CD4-positive, alpha-beta memory T cell (primary cell): ENCODE results near the gene CRYBA2. TPM values are rescaled to one million over a fixed set of nuclear protein-coding genes. Genes with fewer than 3 reads are reported as not detected.

Experiments used
- CTCF ChIA-PET: fragments of 350-600 bp; sonication (Branson Sonifier 250); formaldehyde crosslinking; loops from one replicate; lab custom pipeline; 2021; ENCODE audit warnings: inconsistent platforms; ENCODE audit not compliant: partially characterized antibody; lab: Charles Lee
- POLR2A ChIA-PET: fragments of 350-600 bp; sonication (Branson Sonifier 250); formaldehyde crosslinking; loops from one replicate; lab custom pipeline; 2021; ENCODE audit not compliant: partially characterized antibody; lab: Charles Lee
- DNase-seq, 5 donors: peaks; one replicate each; pipeline versions ENCODE4 v3.0.0 to v3.0.0-alpha.2; 2020 to 2022; ENCODE audit warnings: mixed read lengths in 1 of 5
- H3K27ac ChIP-seq: one replicate; pipeline ENCODE4 v1.7.0; 2013; ENCODE audit warnings: low read depth, low read length
- H3K27me3 ChIP-seq: 2 replicates; pipeline ENCODE4 v1.7.0; 2013; ENCODE audit warnings: mild to moderate bottlenecking, low read length, moderate library complexity; ENCODE audit not compliant: insufficient read depth
- H3K36me3 ChIP-seq: 2 replicates; pipeline ENCODE4 v1.7.0; 2013; ENCODE audit warnings: mild to moderate bottlenecking, low read length, moderate library complexity; ENCODE audit not compliant: insufficient read depth
- H3K4me1 ChIP-seq: 2 replicates; pipeline ENCODE4 v1.7.0; 2013; ENCODE audit warnings: mild to moderate bottlenecking, low read length, moderate library complexity; ENCODE audit not compliant: insufficient read depth
- H3K4me3 ChIP-seq, 2 donors: one replicate each; pipeline ENCODE4 v1.7.0; 2013; ENCODE audit warnings: low read length in 2 of 2, mild to moderate bottlenecking in 1 of 2
- H3K9me3 ChIP-seq, 2 donors: one replicate each; pipeline ENCODE4 v1.7.0; 2013; ENCODE audit warnings: low read length in 2 of 2, control low read depth in 1 of 2; ENCODE audit not compliant: control insufficient read depth in 1 of 2
- H3K27ac Mint-ChIP-seq, 7 donors: one replicate each; pipeline ENCODE4 v1.8.0; 2020 to 2021; ENCODE audit warnings: mixed read lengths in 7 of 7, mild to moderate bottlenecking in 6 of 7, inconsistent platforms in 3 of 7, moderate library complexity in 3 of 7
- H3K27me3 Mint-ChIP-seq, 2 donors: one replicate each; pipeline ENCODE4 v1.8.0; 2020 to 2021; ENCODE audit warnings: mixed read lengths in 2 of 2
- H3K36me3 Mint-ChIP-seq, 2 donors: one replicate each; pipeline ENCODE4 v1.8.0; 2020 to 2021; ENCODE audit warnings: mixed read lengths in 2 of 2, inconsistent platforms in 1 of 2, mild to moderate bottlenecking in 1 of 2
- H3K4me1 Mint-ChIP-seq, 4 donors: one replicate each; pipeline ENCODE4 v1.8.0; 2020 to 2021; ENCODE audit warnings: mixed read lengths in 4 of 4, mild to moderate bottlenecking in 1 of 4
- H3K4me3 Mint-ChIP-seq, 8 donors: one replicate each; pipeline ENCODE4 v1.8.0; 2020 to 2021; ENCODE audit warnings: mixed read lengths in 8 of 8, mild to moderate bottlenecking in 7 of 8, moderate library complexity in 6 of 8, inconsistent platforms in 3 of 8
- H3K9me3 Mint-ChIP-seq, 8 donors: one replicate each; pipeline ENCODE4 v1.8.0; 2020 to 2021; ENCODE audit warnings: mixed read lengths in 8 of 8, mild to moderate bottlenecking in 5 of 8, inconsistent platforms in 3 of 8, moderate library complexity in 1 of 8
- intact Hi-C: fragments of 100-400 bp; cut with micrococcal nuclease; formaldehyde crosslinking; loops from one replicate; pipeline ENCODE4 v1.15.1; 2023
- polyA plus RNA-seq, 2 donors: library from polyadenylated mRNA; unstranded; fragments of 300-500 nt; fragmentation: Illumina TruSeq; gene quantifications; one replicate each; pipeline ENCODE4 v1.2.3, GENCODE V29; 2021
- total RNA-seq, 2 experiments: library from RNA; stranded (reverse); gene quantifications; one replicate each; pipeline ENCODE4 v1.2.3, GENCODE V29; 2021

The CRYBA2 gene
- total and polyA plus RNA-seq, 4 experiments from 2014 or later, result not detected

DNA sequence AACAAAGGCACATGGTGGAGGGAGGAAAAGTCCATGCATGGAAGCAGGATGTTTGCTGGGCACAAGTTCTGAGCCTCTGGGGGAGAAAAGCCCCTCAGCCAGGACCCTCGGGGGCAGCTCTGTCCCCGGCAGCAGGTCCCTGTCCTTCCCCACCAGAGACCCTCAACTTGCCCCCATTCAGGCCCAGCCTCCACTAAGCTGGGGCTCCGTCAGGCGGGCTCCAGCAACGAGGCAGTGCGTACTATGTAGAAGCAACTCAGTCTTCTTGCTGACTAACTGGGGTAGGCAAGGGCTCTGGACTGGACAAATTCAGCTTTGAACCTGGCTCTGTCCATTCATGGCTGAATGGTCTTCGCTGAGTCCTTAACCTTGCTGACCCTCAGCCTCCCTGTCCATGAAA lies 25.1 kb upstream of the CRYBA2 start:
- no peaks in the 10 kb centered on the region for H3K27me3 ChIP-seq
- Mint-ChIP-seq H3K4me1 (no peaks in the 10 kb centered on the region), H3K27ac (no peak overlapping the region), H3K27me3 (peaks cover 8 to 9% of the 10 kb centered on the region in 2 donors), H3K9me3 (no peaks in the 10 kb centered on the region), H3K4me3 (no peak overlapping the region), H3K36me3 (no peaks in the 10 kb centered on the region)
- H3K27ac ChIP-seq, result no peak overlapping the region
- no peaks in the 10 kb centered on the region for H3K9me3 ChIP-seq
- no peak overlapping the region for H3K4me3 ChIP-seq
- ChIA-PET CTCF (interaction anchor here (2.8 to 5.9 kb wide), 2 partner anchors 10 to 22 kb away, joined by 8 to 33 read pairs; no protein-coding TSS in a partner anchor), POLR2A (no interaction called here)
- H3K4me1 ChIP-seq, result no peaks in the 10 kb centered on the region
- no peak for DNase-seq
- intact Hi-C loops, result no loop called here
- no peaks in the 10 kb centered on the region for H3K36me3 ChIP-seq

DNA sequence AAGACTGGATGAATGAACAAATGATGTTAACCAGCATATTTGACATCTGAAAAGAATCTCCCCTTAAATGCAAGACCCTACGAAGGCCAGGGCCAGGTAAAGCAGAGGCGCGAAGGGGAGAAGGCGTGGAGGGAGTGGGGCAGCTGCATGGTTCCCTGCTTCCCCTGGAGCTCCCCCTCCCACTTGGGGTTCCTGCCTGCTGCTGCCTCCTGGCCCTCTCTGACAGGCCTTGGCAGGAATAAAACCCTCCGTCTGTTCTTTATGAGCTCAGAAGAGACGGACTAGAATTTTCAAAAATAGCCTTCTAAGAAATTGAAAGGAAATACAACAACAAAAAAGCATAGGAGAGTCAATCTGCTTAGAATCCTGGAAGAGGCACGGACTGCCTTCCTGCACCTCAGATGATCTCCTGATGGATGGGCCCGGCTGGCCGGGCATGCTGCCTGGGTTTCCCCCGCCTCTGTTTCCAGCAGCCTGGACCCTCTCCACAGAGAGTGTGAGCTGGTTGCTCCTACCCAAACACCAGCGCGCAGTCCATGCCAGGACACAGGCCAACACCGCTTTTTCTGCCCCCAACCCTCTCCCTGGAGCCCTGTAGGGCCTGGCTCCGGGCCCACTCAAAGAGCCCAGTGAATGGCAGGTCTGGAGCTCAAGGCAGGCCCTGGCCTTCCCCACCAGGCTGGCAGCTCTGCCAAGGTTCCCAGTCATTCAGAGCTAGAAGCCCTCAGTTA lies 24.1 kb upstream of the CRYBA2 start:
- no peak for DNase-seq
- Histone ChIP-seq H3K36me3 (no peaks in the 10 kb centered on the region), H3K9me3 (no peaks in the 10 kb centered on the region), H3K27ac (no peak overlapping the region), H3K4me1 (no peaks in the 10 kb centered on the region), H3K27me3 (no peaks in the 10 kb centered on the region), H3K4me3 (no peak overlapping the region)
- Mint-ChIP-seq H3K27ac (no peak overlapping the region), H3K9me3 (no peaks in the 10 kb centered on the region), H3K4me1 (no peaks in the 10 kb centered on the region), H3K27me3 (peaks cover 5 to 16% of the 10 kb centered on the region in 2 donors), H3K36me3 (no peaks in the 10 kb centered on the region), H3K4me3 (no peak overlapping the region)
- POLR2A ChIA-PET, result no interaction called here
- CTCF ChIA-PET, result interaction anchor here (2.8 to 5.9 kb wide), 2 partner anchors 11 to 21 kb away, joined by 8 to 33 read pairs; no protein-coding TSS in a partner anchor
- intact Hi-C loops, result no loop called here

DNA sequence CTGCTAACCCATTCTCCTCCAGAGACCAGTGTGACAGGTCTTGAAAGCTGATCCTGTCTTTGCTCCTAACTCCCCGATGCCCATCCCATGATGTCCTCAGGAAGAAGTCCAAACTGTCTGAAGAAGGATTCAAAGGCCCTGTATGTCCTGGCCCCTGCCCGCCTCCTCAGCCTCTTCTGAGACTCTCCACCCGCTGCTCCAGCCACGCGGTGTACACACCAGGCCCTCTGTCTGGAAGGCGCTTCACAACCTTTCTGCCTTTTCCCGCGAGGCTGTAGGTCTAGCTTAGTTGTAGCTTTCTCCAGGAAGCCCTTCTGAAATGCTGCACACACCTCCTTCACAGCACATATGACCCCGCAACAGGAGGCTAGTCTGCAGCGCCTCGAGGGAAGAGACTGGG lies 23.5 kb upstream of the CRYBA2 start:
- H3K36me3 Mint-ChIP-seq, result no peaks in the 10 kb centered on the region
- Histone ChIP-seq H3K4me3 (no peak overlapping the region), H3K4me1 (no peaks in the 10 kb centered on the region), H3K36me3 (no peaks in the 10 kb centered on the region), H3K27me3 (no peaks in the 10 kb centered on the region), H3K27ac (no peak overlapping the region), H3K9me3 (no peaks in the 10 kb centered on the region)
- no peak overlapping the region for H3K4me3 Mint-ChIP-seq
- no peaks in the 10 kb centered on the region for H3K4me1 Mint-ChIP-seq
- intact Hi-C loops, result no loop called here
- POLR2A ChIA-PET, result no interaction called here
- peaks cover 0 to 2% (median 0%) of the 10 kb centered on the region in 8 donors for H3K9me3 Mint-ChIP-seq
- no peak overlapping the region for H3K27ac Mint-ChIP-seq
- CTCF ChIA-PET, result interaction anchor here (2.8 to 5.9 kb wide), 2 partner anchors 12 to 21 kb away, joined by 8 to 33 read pairs; no protein-coding TSS in a partner anchor
- no peak for DNase-seq
- peaks cover 5 to 18% of the 10 kb centered on the region in 2 donors for H3K27me3 Mint-ChIP-seq

DNA sequence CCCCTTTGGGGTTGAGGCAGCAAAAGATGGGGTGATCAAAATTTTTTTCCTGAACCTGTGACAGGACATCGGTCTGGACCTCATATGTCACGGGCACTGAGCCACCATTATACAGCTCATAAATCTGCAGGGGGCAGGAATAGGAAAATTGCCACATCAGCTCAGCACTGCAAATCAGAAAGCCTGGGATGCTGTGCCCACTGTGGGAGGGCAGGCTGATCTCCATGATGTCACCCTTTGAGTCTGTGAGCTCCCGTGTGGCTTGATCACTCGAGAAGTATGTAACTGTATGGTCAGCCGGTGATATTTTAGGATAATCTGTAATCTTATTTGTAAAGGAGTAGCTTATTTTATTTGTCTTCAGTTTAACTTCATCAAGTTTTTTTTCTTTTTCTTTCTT lies 17.7 kb upstream of the CRYBA2 start:
- no peaks in the 10 kb centered on the region for H3K36me3 ChIP-seq
- no peak for DNase-seq
- H3K4me1 Mint-ChIP-seq, result no peaks in the 10 kb centered on the region
- H3K27me3 Mint-ChIP-seq, result peaks cover 11 to 22% of the 10 kb centered on the region in 2 donors
- no peaks in the 10 kb centered on the region for H3K36me3 Mint-ChIP-seq
- no peaks in the 10 kb centered on the region for H3K4me1 ChIP-seq
- no peak overlapping the region for H3K27ac Mint-ChIP-seq
- ChIA-PET POLR2A (no interaction called here), CTCF (interaction anchor here (0.7 to 1.5 kb wide), 7 partner anchors 19 to 409 kb away, joined by 3 to 9 read pairs (median 5); no protein-coding TSS in a partner anchor)
- no peak overlapping the region for H3K4me3 Mint-ChIP-seq
- H3K27me3 ChIP-seq, result no peaks in the 10 kb centered on the region
- H3K4me3 ChIP-seq, result no peak overlapping the region
- intact Hi-C loops, result loop anchor here (1.0 kb wide), 1 partner anchor 144 kb away; no protein-coding TSS in a partner anchor
- no peak overlapping the region for H3K27ac ChIP-seq
- H3K9me3 Mint-ChIP-seq, result peaks cover 0 to 4% (median 0%) of the 10 kb centered on the region in 8 donors
- no peaks in the 10 kb centered on the region for H3K9me3 ChIP-seq

DNA sequence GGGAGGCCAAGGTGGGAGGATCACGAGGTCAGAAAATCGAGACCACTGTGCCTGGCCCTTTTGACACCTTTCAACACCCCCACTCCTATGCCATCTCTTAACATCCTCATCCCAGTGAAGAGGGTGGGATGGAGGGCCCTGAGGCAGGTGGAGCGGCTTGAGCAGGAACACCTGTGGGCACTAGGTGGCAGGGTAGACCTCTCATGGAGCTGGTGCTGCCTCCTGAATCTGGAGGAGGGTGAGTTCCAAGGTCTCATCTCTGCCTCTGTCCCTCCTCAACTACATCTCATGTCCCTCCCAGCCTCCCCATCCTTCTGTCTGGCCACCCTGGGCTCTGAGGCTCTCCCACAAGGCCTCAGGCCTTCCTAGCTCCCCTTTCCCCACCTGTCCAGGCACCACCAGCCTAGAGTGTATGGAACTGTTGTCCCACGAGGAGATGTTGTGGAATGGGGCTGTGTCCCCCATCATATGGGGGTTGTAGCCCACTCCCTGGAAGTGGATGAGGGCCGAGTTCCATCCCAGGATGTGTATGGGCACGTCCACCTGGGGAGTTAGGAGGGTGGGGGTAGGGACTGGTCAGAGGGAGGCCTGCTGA lies 17.0 kb upstream of the CRYBA2 start:
- Mint-ChIP-seq H3K27ac (no peak overlapping the region), H3K4me3 (no peak overlapping the region), H3K27me3 (peaks cover 13 to 28% of the 10 kb centered on the region in 2 donors), H3K4me1 (no peaks in the 10 kb centered on the region), H3K36me3 (no peaks in the 10 kb centered on the region), H3K9me3 (peaks cover 0 to 4% (median 0%) of the 10 kb centered on the region in 8 donors)
- Histone ChIP-seq H3K9me3 (no peaks in the 10 kb centered on the region), H3K4me1 (no peaks in the 10 kb centered on the region), H3K4me3 (no peak overlapping the region), H3K36me3 (no peaks in the 10 kb centered on the region), H3K27me3 (no peaks in the 10 kb centered on the region), H3K27ac (no peak overlapping the region)
- DNase-seq, result no peak
- POLR2A ChIA-PET, result no interaction called here
- CTCF ChIA-PET, result interaction anchor here (0.6 to 1.4 kb wide), 5 partner anchors 19 to 388 kb away, joined by 3 to 9 read pairs (median 5); no protein-coding TSS in a partner anchor
- intact Hi-C loops, result loop anchor here (1.0 kb wide), 1 partner anchor 145 kb away; no protein-coding TSS in a partner anchor

DNA sequence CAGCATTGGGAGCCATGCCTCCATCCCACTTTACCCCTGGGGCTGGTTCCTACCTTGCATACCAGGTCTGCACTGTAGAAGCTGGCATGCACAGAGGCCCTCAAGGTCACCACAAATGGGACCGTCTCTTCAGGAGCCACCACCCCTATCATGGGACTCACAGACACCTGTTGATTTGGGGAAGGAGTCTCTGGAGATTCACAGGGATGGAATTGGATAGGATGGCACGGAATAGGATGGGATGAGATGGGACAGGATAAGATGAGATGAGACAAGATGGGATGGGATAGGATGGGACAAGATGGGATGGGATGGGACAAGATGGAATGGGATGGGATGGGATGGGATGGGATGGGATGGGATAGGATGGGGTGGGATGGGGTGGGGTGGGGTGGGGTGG lies 16.1 kb upstream of the CRYBA2 start:
- no peaks in the 10 kb centered on the region for H3K9me3 ChIP-seq
- POLR2A ChIA-PET, result no interaction called here
- no peaks in the 10 kb centered on the region for H3K36me3 ChIP-seq
- CTCF ChIA-PET, result interaction anchor here (2.0 kb wide), 1 partner anchor 13 kb away, joined by 5 read pairs; no protein-coding TSS in a partner anchor
- intact Hi-C loops, result no loop called here
- no peak for DNase-seq
- H3K4me1 Mint-ChIP-seq, result no peaks in the 10 kb centered on the region
- H3K9me3 Mint-ChIP-seq, result peaks cover 0 to 4% (median 0%) of the 10 kb centered on the region in 8 donors
- H3K27me3 ChIP-seq, result peaks cover 1% of the 10 kb centered on the region
- no peak overlapping the region for H3K4me3 ChIP-seq
- no peak overlapping the region for H3K27ac ChIP-seq
- H3K27ac Mint-ChIP-seq, result no peak overlapping the region
- H3K4me3 Mint-ChIP-seq, result no peak overlapping the region
- no peaks in the 10 kb centered on the region for H3K4me1 ChIP-seq
- H3K27me3 Mint-ChIP-seq, result peaks cover 20 to 33% of the 10 kb centered on the region in 2 donors
- no peaks in the 10 kb centered on the region for H3K36me3 Mint-ChIP-seq

DNA sequence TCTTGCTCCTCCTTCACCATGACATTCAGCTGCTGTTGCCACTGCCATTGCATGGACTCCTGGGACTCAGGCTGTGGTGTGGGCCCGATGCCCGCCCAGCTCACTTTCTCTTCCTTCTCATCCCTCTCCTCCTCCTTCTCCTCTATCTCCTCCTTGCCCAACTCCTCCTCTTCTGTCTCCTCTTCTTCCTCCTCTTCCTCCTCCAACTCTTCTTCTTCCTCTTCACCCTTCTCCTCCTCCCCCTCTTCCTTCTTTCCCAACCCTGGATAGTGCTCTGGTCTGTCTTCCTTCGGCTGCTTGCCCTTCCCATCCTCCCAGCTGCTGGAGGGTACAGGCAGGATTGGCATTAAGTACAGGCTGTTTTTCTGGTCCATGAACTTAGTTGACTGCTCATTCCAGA lies 10.8 kb upstream of the CRYBA2 start:
- peaks cover 0 to 3% (median 0%) of the 10 kb centered on the region in 8 donors for H3K9me3 Mint-ChIP-seq
- no peaks in the 10 kb centered on the region for H3K36me3 Mint-ChIP-seq
- peak overlapping the region in 5 of 8 donors; percentile 4 to 71 (median 67) for H3K4me3 Mint-ChIP-seq
- peaks cover 6 to 18% (median 10%) of the 10 kb centered on the region in 4 donors for H3K4me1 Mint-ChIP-seq
- intact Hi-C loops, result loop anchor here (2.0 kb wide), 2 partner anchors 23 to 151 kb away; no protein-coding TSS in a partner anchor
- H3K27me3 Mint-ChIP-seq, result peaks cover 49 to 52% of the 10 kb centered on the region in 2 donors
- ChIA-PET POLR2A (no interaction called here), CTCF (interaction anchor here (1.0 to 1.4 kb wide), 2 partner anchors 9 to 27 kb away, joined by 3 to 5 read pairs; no protein-coding TSS in a partner anchor)
- no peak overlapping the region for H3K27ac Mint-ChIP-seq
- no peak for DNase-seq
- Histone ChIP-seq H3K4me3 (no peak overlapping the region), H3K9me3 (no peaks in the 10 kb centered on the region), H3K27ac (no peak overlapping the region), H3K27me3 (peaks cover 41% of the 10 kb centered on the region), H3K4me1 (peaks cover 20% of the 10 kb centered on the region), H3K36me3 (no peaks in the 10 kb centered on the region)
